HG02623 (cell line): Measurements from ENCODE around the gene AEBP2.

Experiments used
- ATAC-seq: cut with Tn5 transposase; IDR thresholded peaks from one replicate; pipeline ENCODE4 v1.9.1; 2021; ENCODE audit warnings: moderate library complexity; ENCODE audit not compliant: unreplicated experiment

The AEBP2 gene

DNA sequence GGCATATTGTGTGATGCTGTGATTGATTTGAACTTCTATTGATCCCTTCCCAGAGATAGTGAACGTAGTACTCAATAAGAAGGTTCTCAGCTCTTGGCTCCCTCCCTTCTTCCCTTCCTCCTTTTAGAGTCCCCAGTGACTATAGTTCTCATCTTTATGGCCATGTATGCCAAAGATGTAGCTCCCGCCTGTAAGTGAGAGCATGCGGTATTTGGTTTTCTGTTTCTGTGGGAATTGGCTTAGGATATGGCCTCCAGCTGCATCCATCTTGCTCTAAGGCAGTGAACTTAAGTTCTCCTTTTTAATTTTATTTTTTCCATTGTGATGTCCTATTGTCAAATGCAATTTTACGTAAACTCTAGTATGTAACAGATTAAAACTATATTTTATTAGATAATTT, 109.5 kb downstream of the AEBP2 start:
- no peak for ATAC-seq

DNA sequence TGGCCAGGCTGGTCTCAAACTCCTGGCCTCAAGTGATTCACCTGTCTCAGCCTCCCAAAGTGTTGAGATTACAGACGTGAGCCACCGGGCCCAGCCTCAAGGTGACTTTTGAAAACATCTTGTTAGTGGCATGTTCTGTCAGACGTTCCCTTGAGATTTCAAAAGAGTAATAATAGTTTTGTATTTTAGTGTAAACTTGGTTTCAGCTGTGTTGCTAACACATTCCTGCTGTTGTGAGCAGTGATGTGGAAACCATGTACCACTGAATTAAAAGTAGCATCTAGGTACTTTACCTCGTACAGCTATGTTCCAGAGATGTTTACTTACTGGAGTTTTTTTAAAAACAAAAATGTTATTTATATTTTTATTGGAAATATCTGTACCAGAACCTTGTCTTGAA, 111.3 kb downstream of the AEBP2 start:
- ATAC-seq: no peak

DNA sequence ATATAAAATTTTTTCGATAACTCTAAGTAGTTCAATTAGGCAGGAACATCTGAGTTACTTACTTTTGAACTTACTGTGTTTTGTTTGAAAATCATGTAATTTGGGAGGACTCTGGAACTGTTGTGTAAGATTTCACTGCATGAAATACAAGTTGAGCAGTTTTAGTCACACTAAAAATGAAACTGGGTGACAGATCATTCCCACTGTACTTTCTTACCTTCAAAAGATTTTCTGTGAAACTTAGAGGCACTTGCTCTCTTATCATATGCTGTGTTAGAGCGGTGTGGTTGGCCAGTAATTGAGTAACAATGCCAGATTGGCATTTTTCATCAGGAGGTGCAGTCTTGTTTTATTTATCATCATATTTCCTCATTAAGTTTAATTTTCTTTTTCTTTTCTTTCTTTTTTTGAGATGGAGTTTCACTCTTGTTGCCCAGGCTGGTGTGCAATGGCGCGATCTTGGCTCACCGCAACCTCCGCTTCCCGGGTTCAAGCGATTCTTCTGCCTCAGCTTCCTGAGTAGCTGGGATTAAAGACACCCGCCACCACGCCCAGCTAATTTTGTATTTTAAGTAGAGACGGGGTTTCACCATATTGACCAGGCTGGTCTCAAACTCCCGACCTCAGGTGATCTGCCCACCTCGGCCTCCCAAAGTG, 113.3 kb downstream of the AEBP2 start:
- ATAC-seq: peak; percentile 67

DNA sequence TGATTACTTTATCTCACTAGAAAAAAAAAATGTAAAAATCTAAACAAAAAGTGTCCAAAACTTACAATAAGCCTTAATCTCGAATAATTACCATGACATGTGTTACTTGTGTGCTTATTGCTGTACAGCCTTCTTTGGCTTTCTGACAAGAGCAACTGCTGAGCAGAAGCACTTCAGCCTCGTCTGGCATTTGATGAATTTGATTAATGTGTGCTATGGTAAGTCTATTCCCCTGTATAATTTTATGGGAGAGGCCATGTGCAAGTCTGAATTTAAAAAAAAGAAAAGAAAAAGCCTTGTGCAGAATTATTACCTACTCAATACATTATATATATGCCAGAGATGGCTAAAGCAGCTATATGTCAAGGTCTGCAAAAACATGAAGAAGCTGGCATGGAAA, 113.9 kb downstream of the AEBP2 start:
- ATAC-seq: no peak

DNA sequence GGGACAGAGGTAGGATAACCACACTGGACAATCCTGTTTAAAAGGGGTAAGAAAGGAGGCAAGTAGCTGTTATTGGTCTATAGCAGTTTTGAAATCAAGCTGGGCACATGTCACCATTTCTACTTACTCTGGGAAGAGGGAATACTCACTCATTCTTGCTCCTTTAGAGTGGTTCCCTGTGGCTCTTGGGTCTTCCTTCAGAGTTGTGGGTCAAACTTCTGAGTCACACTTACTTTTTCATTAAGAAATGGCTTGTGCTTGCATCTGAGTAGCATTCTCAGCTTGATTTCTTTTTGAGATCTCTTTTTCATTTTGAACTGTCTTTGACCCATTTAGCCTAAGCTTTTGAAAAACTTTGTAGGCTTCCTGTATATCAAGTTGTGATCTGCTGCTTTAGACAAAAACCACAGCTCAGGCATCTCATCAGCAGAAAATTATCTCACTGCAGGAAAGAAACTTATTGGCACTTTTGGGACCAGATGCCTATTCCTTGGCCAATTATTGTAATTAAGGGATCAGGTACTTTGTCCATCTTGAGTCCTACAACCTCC, 122.2 kb downstream of the AEBP2 start:
- ATAC-seq: no peak
